GM21529 (cell line): ENCODE measurements around the gene SP100.
"Not testable (repeated sequence)": the region's sequence is repeated elsewhere in the genome, so short reads cannot be mapped to it uniquely, and the experiment has no call there.

ENCODE experiments used
- ATAC-seq: cut with Tn5 transposase; IDR thresholded peaks from one replicate; pipeline ENCODE4 v1.9.1; 2021; ENCODE audit not compliant: unreplicated experiment

The SP100 gene

GRCh38 chr2:230418341-230419016, 2.5 kb downstream of the SP100 start:
- ATAC-seq: no peak

DNA sequence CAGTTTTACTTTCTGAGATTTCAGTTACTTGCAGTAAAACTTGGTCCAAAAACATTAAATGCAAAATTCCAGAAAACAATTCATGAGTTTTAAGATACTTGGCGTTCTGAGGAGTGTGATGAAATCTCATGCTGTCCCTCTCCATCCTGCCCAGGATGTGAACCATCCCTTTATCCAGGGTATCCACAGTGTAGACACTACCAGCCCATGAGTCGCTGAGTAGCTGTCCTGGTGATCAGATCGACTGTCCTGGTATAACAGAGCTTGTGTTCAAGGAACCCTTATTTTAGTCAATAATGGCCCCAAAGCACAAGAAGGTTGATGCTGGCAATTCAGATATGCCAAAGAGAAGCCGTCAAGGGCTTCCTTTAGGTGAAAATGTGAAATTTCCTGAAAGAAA, 3.2 kb downstream of the SP100 start:
- ATAC-seq: no peak

DNA sequence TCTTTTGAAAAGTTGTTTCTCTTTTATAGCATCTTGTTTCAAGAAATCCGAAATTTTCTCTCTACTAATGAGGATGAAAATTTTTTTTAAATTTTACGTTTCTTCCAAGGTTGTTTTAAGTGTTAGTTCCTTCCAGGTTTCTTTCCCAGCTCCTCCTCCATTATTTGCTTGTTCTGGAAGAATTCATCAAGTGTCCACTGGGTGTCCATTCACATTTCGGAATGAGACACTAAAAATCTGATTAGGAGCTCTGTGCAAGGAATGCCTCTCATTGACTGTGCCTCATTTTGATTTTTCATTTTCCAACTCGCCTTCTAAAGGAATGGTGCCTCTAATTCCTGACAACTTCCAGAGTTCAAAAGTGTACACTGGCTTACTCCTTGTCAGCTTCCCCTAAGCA, 6.1 kb downstream of the SP100 start:
- ATAC-seq: no peak

- ATAC-seq: no peak
These were observed 8.0 kb downstream of the SP100 start for GRCh38 chr2:230423851-230424458.

DNA sequence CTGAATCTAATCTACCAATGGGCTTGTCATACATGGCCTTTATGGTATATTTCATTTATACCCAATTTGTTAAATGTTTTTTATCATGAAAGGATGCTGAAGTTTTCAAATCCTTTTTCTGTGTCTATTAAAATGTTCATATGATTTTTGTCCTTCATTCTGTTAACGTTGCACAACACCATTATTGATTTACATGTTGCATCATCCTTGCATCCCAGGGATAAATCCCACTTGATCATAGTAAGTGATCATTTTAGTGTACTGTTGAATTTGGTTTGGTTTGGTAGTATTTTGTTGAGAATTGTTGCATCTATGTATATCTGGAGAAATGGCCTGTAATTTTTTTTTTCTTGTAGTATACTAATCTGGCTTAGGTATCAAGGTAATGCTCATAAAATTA, 9.4 kb downstream of the SP100 start:
- ATAC-seq: no peak

DNA sequence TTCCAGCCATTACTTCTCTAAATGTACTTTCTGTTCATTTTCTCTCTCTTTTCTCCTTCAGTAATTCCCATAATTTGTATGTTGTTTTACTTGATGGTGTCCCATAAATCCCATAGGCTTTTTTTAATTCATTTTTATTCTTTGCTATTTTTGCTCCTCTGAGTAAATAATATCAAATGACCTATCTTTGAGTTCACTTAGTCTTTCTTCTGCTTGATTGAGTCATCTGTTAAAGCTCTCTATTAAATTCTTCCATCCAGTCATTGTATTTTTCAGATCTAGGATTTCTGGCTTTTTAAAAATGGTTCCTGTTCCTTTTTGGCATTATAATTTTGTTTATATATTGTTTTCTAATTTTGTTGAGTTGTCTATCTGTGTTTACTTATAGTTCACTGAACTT, 13.5 kb downstream of the SP100 start:
- no peak for ATAC-seq

GRCh38 chr2:230430957-230431910, 15.2 kb downstream of the SP100 start:
- ATAC-seq: no peak

DNA sequence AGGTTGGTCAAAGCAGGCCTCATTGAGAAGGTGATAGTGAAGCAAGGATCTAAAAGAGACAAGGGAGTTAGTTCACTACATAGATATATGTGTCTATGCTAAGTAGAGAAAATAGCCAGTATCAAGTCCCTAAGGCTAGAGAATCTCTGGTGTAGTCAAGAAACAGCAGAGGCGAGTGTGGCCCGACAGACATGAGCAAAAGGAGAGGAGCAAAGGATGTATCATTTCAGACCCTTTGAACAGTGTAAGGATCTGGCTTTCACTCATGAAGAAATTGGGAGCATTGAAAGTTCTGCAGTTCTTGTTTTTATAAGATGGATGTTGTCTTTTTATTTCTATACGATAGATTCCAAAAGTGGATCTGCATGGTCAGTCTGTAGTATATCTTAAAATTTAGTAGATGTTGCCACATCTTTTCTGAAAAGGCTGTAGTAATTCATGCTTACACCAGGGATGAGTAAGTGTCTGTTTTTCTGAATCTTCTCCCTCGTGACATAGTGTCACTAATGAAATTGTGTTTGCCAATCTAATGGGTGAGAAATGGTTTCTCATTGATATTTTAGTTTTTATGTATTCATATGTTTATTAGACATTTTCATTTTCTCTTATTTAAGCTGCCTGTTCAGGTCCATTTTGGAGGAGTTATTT, 18.8 kb downstream of the SP100 start:
- no peak for ATAC-seq

GRCh38 chr2:230435431-230435830, 19.4 kb downstream of the SP100 start:
- ATAC-seq: no peak

- ATAC-seq: not testable (repeated sequence)
These were observed 23.1 kb downstream of the SP100 start for GRCh38 chr2:230439121-230439520.

- ATAC-seq: no peak
These were observed 23.6 kb downstream of the SP100 start for GRCh38 chr2:230439590-230439989.

DNA sequence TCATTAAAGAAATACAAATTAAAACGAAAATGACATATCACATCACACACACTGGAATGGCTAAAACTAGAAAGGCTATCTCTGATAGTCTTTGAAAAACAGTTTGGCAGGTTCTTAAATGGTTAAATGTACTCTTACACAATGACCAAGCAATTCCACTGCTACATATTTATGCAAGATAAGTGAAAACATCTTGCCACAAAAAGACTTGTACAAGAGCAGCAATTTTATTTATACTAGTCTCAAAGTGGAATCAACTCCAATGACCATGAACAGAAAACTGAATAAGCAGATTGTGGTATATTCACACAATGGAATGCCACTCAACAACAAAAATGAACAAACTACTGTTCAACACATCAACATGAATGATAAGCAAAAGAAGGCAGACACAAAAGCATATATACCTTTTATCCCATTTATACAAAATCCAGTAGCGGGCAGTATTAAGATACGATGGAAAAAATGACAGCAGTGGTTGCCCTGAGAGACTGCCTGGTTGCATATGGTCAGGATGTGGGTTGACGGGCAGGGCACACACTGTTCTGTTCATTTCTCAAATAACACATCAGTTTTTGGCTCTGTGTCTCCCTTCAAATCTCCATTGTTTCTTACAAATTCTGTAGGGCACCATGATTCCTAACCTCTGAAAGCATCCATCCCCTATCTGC, 25.4 kb downstream of the SP100 start:
- ATAC-seq: peak; percentile 62

GRCh38 chr2:230443541-230443940, 27.5 kb downstream of the SP100 start:
- no peak for ATAC-seq

DNA sequence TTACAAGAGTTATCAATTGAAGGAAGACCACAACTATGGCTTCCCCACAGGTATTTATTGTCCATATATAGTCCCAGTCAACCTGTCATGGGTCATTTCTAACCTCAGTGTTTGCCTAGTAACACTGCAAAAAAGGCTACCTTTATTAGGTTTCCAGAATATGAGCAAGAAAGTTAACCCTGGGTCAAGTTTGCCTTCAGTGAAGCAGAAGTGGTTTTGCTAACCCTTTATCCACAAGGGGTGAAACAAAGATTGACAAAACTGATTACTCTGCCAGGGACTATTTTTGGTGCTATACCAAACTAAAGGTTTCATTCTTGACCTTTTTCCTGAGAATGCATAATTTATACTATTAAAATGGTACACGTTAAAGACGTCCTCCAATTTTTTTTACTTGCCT, 28.8 kb downstream of the SP100 start:
- ATAC-seq: no peak

DNA sequence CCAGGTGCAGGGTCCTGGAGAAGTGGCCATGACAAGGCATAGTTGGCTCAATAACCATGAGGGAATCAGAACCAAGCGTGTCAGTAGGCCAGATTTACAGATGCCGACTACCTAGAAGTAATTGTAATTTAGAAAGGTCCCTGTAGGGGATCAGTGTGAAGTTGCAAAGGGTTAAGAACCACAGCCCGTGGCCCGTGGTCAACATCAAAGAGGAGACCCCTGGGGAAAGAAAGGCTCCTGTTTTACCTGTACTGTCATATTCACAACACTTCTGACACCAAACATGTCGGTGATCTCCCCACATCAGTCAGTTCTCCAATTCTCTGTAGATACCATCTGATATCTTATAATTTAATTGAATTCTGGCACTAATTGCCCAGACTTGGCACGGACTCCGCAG, 31.0 kb downstream of the SP100 start:
- ATAC-seq: no peak

- peak; percentile 81 for ATAC-seq
These were observed 31.8 kb downstream of the SP100 start for GRCh38 chr2:230447455-230448451.

- ATAC-seq: no peak
These were observed 34.0 kb downstream of the SP100 start for GRCh38 chr2:230449901-230450467.

DNA sequence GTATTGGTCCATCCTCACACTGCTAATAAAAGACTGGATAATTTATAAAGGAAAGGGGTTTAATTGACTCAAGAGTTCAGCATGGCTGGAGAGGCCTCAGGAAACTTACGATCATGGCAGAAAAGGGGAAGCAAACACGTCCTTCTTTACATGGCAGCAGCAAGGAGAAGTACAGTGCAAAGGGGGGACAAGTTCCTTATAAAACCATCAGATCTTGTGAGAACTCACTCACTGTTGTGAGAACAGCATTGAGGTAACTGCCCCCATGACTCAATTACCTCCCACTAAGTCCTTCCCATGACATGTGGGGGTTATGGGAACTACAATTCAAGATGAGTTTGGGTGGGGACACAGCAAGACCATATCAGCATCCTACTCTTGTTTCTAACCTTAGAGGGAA, 37.0 kb downstream of the SP100 start:
- ATAC-seq: no peak

DNA sequence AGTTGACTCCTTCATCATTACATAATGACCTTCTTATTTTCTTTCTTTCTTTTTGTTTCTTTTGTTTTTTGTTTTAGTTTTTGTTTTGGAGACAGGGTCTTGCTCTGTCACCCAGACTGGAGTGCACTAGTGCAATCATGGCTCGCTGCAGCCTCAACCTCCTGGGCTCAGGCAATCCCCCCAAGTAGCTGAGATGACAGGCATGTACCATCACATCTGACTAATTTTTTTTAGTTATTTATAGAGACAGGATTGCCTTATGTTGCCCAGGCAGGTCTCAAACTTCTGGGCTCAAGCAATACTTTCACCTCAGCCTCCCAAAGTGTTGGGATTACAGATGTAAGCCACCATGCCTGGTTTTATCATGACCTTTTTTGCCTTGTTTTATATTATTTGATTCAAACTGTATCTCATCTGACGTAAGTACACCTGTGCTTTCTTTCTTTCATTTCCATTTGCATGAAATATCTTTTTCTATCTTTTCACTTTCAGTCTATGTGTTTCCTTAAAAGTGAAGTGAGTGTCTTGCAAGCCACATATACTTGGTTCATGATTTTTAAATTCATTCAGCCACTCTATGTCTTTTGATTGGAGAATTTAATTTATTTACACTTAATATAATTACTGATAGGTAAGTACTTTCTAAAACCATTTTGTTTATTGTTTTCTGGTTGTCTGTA, 39.1 kb downstream of the SP100 start:
- ATAC-seq: no peak
